Neural cell (in vitro differentiated cells): ENCODE data around the gene SAMD1.

ENCODE experiments used
- REST ChIP-seq: IDR thresholded peaks from 2 replicates; pipeline ENCODE4 v1.6.1; 2012; ENCODE audit warnings: borderline replicate concordance
- TF ChIP-seq, protein P1 (sequence below): fragments of 450-650 bp; IDR thresholded peaks from 2 replicates; pipeline ENCODE4 v1.5.1; 2014; ENCODE audit warnings: antibody characterized with exemption, mild to moderate bottlenecking, moderate library complexity; ENCODE audit not compliant: poor library complexity, severe bottlenecking

DNA sequence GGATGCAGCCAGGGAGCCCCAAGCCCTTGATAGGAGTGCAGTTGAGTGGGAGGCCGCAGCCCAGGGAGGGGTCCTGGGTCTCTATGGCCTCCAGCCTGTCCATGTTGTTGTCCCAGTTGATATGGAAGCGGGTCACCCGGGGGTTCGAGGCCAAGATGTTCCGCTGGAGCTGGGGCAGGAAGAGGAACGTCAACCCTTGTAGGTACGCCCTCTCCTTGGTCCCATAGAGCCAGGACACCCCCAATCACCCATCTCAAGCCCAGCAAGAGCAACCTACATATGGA, 29.9 kb upstream of the SAMD1 start:
- TF ChIP-seq, protein P1, sequence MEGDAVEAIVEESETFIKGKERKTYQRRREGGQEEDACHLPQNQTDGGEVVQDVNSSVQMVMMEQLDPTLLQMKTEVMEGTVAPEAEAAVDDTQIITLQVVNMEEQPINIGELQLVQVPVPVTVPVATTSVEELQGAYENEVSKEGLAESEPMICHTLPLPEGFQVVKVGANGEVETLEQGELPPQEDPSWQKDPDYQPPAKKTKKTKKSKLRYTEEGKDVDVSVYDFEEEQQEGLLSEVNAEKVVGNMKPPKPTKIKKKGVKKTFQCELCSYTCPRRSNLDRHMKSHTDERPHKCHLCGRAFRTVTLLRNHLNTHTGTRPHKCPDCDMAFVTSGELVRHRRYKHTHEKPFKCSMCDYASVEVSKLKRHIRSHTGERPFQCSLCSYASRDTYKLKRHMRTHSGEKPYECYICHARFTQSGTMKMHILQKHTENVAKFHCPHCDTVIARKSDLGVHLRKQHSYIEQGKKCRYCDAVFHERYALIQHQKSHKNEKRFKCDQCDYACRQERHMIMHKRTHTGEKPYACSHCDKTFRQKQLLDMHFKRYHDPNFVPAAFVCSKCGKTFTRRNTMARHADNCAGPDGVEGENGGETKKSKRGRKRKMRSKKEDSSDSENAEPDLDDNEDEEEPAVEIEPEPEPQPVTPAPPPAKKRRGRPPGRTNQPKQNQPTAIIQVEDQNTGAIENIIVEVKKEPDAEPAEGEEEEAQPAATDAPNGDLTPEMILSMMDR: no peak
- TF ChIP-seq REST: no peak
